Upper lobe of left lung (tissue), 6 donors: ENCODE data around the gene SMAD9. TPM values are rescaled to one million over a fixed set of nuclear protein-coding genes. Genes with fewer than 3 reads are reported as not detected.

Experiments used
- ATAC-seq, 2 donors: fragments of 200-7000 bp; cut with Tn5 transposase; one replicate each; pipeline ENCODE4 v1.9.1; 2022; ENCODE audit warnings: mild to moderate bottlenecking in 2 of 2, moderate library complexity in 2 of 2; ENCODE audit not compliant: low FRiP score in 2 of 2
- DNase-seq, 2 donors: peaks; one replicate each; pipeline ENCODE4 v3.0.0-alpha.2; 2019 to 2020
- H3K27ac ChIP-seq, 4 donors: fragments of 200-600 bp; sonication (generic); one replicate each; pipeline ENCODE4 v1.5.1; 2016 to 2019
- H3K27me3 ChIP-seq, 4 donors: fragments of 200-600 bp; sonication (generic); one replicate each; pipeline ENCODE4 v1.5.1; 2017 to 2019
- H3K36me3 ChIP-seq, 4 donors: fragments of 200-600 bp; sonication (generic); one replicate each; pipeline ENCODE4 v1.5.1; 2016 to 2019
- H3K4me1 ChIP-seq, 4 donors: fragments of 200-600 bp; sonication (generic); one replicate each; pipeline ENCODE4 v1.5.1; 2018 to 2019
- H3K4me3 ChIP-seq, 4 donors: fragments of 200-600 bp; sonication (generic); one replicate each; pipeline ENCODE4 v1.5.1; 2017 to 2019; ENCODE audit warnings: mild to moderate bottlenecking in 2 of 4, moderate library complexity in 1 of 4
- H3K9me3 ChIP-seq, 4 donors: fragments of 200-600 bp; sonication (generic); one replicate each; pipeline ENCODE4 v1.5.1; 2018 to 2019
- CTCF ChIP-seq, 6 experiments: fragments of 450-650 bp in 4 of 6; fragments of 200-600 bp in 2 of 6; sonication (generic) in 2 of 6; IDR thresholded peaks; one replicate each; pipeline ENCODE4 v1.5.1; 2016 to 2019; ENCODE audit warnings: antibody characterized with exemption in 6 of 6
- EP300 ChIP-seq, 4 donors: sonication (generic); formaldehyde crosslinking; IDR thresholded peaks; one replicate each; pipeline ENCODE4 v1.5.1; 2017; ENCODE audit warnings: antibody characterized with exemption in 4 of 4, control low read depth in 2 of 4
- POLR2A ChIP-seq, 4 donors: fragments of 450-650 bp; IDR thresholded peaks; one replicate each; pipeline ENCODE4 v1.5.1; 2016 to 2017; ENCODE audit warnings: antibody characterized with exemption in 4 of 4, mild to moderate bottlenecking in 2 of 4
- POLR2AphosphoS5 ChIP-seq, 2 donors: sonication (generic); formaldehyde crosslinking; IDR thresholded peaks; one replicate each; pipeline ENCODE4 v1.5.1; 2017; ENCODE audit warnings: antibody characterized with exemption in 2 of 2
- WGBS, 2 donors: methylation state at CpG; one replicate each; pipeline ENCODE4 v1.1.5; 2017 to 2018; 5-methylcytosine and 5-hydroxymethylcytosine counted together
- total RNA-seq, 6 donors: library from RNA; depleted of rRNA in 4 of 6; stranded (reverse); fragments of >200 nt in 4 of 6; gene quantifications; one replicate each; pipeline versions ENCODE4 v1.1.0 to v1.2.1, GENCODE V29; 2016 to 2021
- donor health status: DM: no; HTN: no; CAD: no; lungs with moderate emphysema.
- donor health status: DM: no; HTN: yes; CAD: no; lungs with severe emphysema.

Gene SMAD9
- 10 to 100 TPM in 4 of 6 donors, 1 to 10 TPM in 2; 8.4 to 15.9 (median 11.5) TPM for total RNA-seq

- peaks cover 0 to 27% (median 5%) of the 10 kb centered on the region in 4 donors for H3K4me1 ChIP-seq
- 0% methylated on average over 1 to 15 of the region's 104 CpGs for WGBS, 2 donors
- H3K4me3 ChIP-seq: peak within 1 kb of the TSS; percentile 64 to 83 (median 71)
- ATAC-seq (peak in 1 of 2 donors; percentile 74), DNase-seq (peak; percentile 73 to 90)
- no peaks in the 10 kb centered on the region for H3K9me3 ChIP-seq
- H3K27me3 ChIP-seq: peaks cover 0 to 6% (median 0%) of the 10 kb centered on the region in 4 donors
- H3K36me3 ChIP-seq: no peaks in the 10 kb centered on the region
- TF ChIP-seq CTCF (IDR thresholded peaks at IDR 0.05) (no peak), POLR2A (IDR thresholded peaks at IDR 0.05) (no peak), POLR2AphosphoS5 (IDR thresholded peaks at IDR 0.05) (no peak)
- H3K27ac ChIP-seq: peak within 1 kb of the TSS; percentile 75 to 85 (median 83)
These were observed at the start of gene SMAD9 for GRCh38 chr13:36919833-36920615. Gene SMAD9, minus strand, starts transcription at chr13:36920238. Its CDS starts 40,549 bp downstream, at chr13:36879689.

GRCh38 chr13:36966404-36966803 lies 46.4 kb upstream of the SMAD9 start:
- WGBS, 2 donors: 95 to 97% methylated on average over 4 of the region's 4 CpGs
- TF ChIP-seq CTCF (IDR thresholded peaks at IDR 0.05) (no peak), POLR2A (IDR thresholded peaks at IDR 0.05) (no peak), POLR2AphosphoS5 (IDR thresholded peaks at IDR 0.05) (no peak), EP300 (IDR thresholded peaks at IDR 0.05) (no peak)
- no peaks in the 10 kb centered on the region for H3K9me3 ChIP-seq
- ATAC-seq (no peak), DNase-seq (no peak)
- no peaks in the 10 kb centered on the region for H3K4me1 ChIP-seq
- peaks cover 18 to 71% (median 36%) of the 10 kb centered on the region in 4 donors for H3K36me3 ChIP-seq
- H3K27me3 ChIP-seq: no peaks in the 10 kb centered on the region
- H3K4me3 ChIP-seq: no peak overlapping the region
- H3K27ac ChIP-seq: no peak overlapping the region

GRCh38 chr13:36965767-36966166 lies 45.7 kb upstream of the SMAD9 start:
- H3K27ac ChIP-seq: no peak overlapping the region
- no peaks in the 10 kb centered on the region for H3K4me1 ChIP-seq
- DNase-seq (no peak), ATAC-seq (no peak)
- TF ChIP-seq CTCF (IDR thresholded peaks at IDR 0.05) (no peak), EP300 (IDR thresholded peaks at IDR 0.05) (no peak), POLR2A (IDR thresholded peaks at IDR 0.05) (no peak), POLR2AphosphoS5 (IDR thresholded peaks at IDR 0.05) (no peak)
- no peaks in the 10 kb centered on the region for H3K27me3 ChIP-seq
- H3K9me3 ChIP-seq: no peaks in the 10 kb centered on the region
- WGBS, 2 donors: 79 to 86% methylated on average over 2 of the region's 2 CpGs
- H3K4me3 ChIP-seq: no peak overlapping the region
- peaks cover 13 to 71% (median 37%) of the 10 kb centered on the region in 4 donors for H3K36me3 ChIP-seq

GRCh38 chr13:36959456-36960116 lies 39.5 kb upstream of the SMAD9 start:
- Histone ChIP-seq H3K36me3 (peaks cover 2 to 46% (median 21%) of the 10 kb centered on the region in 4 donors), H3K27me3 (no peaks in the 10 kb centered on the region), H3K9me3 (no peaks in the 10 kb centered on the region), H3K27ac (no peak overlapping the region), H3K4me1 (no peaks in the 10 kb centered on the region), H3K4me3 (no peak overlapping the region)
- ATAC-seq (no peak), DNase-seq (no peak)
- 84 to 98% methylated on average over 2 of the region's 2 CpGs for WGBS, 2 donors
- TF ChIP-seq POLR2AphosphoS5 (IDR thresholded peaks at IDR 0.05) (no peak), CTCF (IDR thresholded peaks at IDR 0.05) (no peak), POLR2A (IDR thresholded peaks at IDR 0.05) (no peak), EP300 (IDR thresholded peaks at IDR 0.05) (no peak)
